Mucosa of descending colon (tissue), 3 donors: ENCODE results near the gene VASP. TPM values are rescaled to one million over a fixed set of nuclear protein-coding genes. Genes with fewer than 3 reads are reported as not detected.

Experiments
- ATAC-seq: fragments of 200-7000 bp; cut with Tn5 transposase; one replicate; pipeline ENCODE4 v1.9.1; 2020; ENCODE audit warnings: mild to moderate bottlenecking, moderate library complexity
- DNase-seq, 3 donors: peaks; one replicate each; pipeline ENCODE4 v3.0.0-alpha.2; 2020
- H3K36me3 ChIP-seq: fragments of 200-600 bp; one replicate; pipeline ENCODE4 v1.8.0; 2021; ENCODE audit warnings: low read depth, mild to moderate bottlenecking
- H3K4me1 ChIP-seq: fragments of 200-600 bp; one replicate; pipeline ENCODE4 v1.8.0; 2021; ENCODE audit warnings: low read depth, mild to moderate bottlenecking
- H3K4me3 ChIP-seq: fragments of 200-600 bp; one replicate; pipeline ENCODE4 v1.8.0; 2021; ENCODE audit warnings: mild to moderate bottlenecking
- H3K9me3 ChIP-seq: fragments of 200-600 bp; one replicate; pipeline ENCODE4 v1.8.0; 2021; ENCODE audit warnings: mild to moderate bottlenecking
- CTCF ChIP-seq: fragments of 200-600 bp; IDR thresholded peaks from one replicate; pipeline ENCODE4 v1.8.0; 2022; ENCODE audit warnings: antibody characterized with exemption, mild to moderate bottlenecking
- intact Hi-C, 2 donors: fragments of 100-400 bp; cut with DNase I in 1 of 2; cut with micrococcal nuclease in 1 of 2; formaldehyde crosslinking; loops; one replicate each; pipeline versions ENCODE4 v1.11.0 to v1.11.1; 2022; cut with DNase I, micrococcal nuclease
- total RNA-seq, 3 donors: library from RNA; stranded (reverse); fragmentation: NEBNext Ultra II Directional in 2 of 3; extraction: Animal tissue kit (Norgen Biotek cat#: 25700) in 2 of 3; gene quantifications; one replicate each; pipeline versions ENCODE4 v1.2.1 to v1.2.4, GENCODE V29; 2021 to 2023
- donor health status: DM: no; HTN: no; CAD: no; lungs with moderate emphysema.
- donor health status: DM: no; HTN: no; CAD: no.
- donor health status: DM: no; HTN: yes; CAD: no.

Gene VASP
- total RNA-seq, 3 donors from 2014 or later = 190 to 252 (median 235) TPM

GRCh38 chr19:45471111-45471930, 36.0 kb upstream of the VASP start:
- no peaks in the 10 kb centered on the region for H3K36me3 ChIP-seq
- no peak for DNase-seq
- peaks cover 24% of the 10 kb centered on the region for H3K4me1 ChIP-seq
- no peak overlapping the region for H3K4me3 ChIP-seq
- no peak for TF ChIP-seq CTCF
- ATAC-seq = no peak
- no peaks in the 10 kb centered on the region for H3K9me3 ChIP-seq
- intact Hi-C loops = no loop called here

DNA sequence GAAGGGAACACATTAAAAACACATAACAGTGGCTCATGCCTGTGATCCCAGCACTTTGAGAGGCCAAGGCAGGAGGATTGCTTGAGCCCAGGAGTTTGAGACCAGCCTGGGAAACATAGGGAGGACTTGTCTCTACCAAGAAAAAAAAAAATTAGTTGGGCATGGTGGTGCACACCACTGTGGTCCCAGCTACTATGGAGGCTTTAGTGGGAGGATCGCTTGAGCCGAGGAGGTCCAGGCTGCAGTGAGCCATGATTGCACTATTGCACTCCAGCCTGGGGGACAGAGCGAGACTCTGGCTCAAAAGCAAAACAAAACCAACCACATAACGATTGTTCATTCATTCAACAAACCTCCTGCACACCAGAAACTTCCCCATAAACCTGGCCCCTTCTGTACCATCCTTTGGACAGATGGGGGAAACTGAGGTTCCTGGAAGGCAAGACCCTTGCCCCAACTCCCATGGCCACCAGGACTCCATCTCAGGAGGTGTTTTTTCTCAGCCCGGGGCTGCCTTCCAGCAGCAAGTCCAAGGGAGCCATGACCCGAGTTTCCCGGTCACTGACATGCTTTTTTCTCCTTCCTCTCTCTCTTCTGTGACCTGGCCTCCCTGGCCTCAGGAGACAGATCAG, 35.2 kb upstream of the VASP start:
- H3K36me3 ChIP-seq = no peaks in the 10 kb centered on the region
- H3K4me1 ChIP-seq = peaks cover 22% of the 10 kb centered on the region
- no peak for DNase-seq
- intact Hi-C loops = no loop called here
- ATAC-seq = no peak
- no peak for TF ChIP-seq CTCF
- no peaks in the 10 kb centered on the region for H3K9me3 ChIP-seq
- H3K4me3 ChIP-seq = no peak overlapping the region

- DNase-seq (no peak), ATAC-seq (no peak)
- Histone ChIP-seq H3K4me1 (peaks cover 17% of the 10 kb centered on the region), H3K4me3 (no peak overlapping the region), H3K9me3 (no peaks in the 10 kb centered on the region), H3K36me3 (no peaks in the 10 kb centered on the region)
- no peak for TF ChIP-seq CTCF
- intact Hi-C loops = no loop called here
These were observed 34.5 kb upstream of the VASP start for GRCh38 chr19:45472563-45473366.

GRCh38 chr19:45473367-45473681, 34.0 kb upstream of the VASP start:
- ATAC-seq (no peak), DNase-seq (no peak)
- no peaks in the 10 kb centered on the region for H3K9me3 ChIP-seq
- peaks cover 12% of the 10 kb centered on the region for H3K4me1 ChIP-seq
- no peak overlapping the region for H3K4me3 ChIP-seq
- intact Hi-C loops = no loop called here
- H3K36me3 ChIP-seq = no peaks in the 10 kb centered on the region
- no peak for TF ChIP-seq CTCF

- no peaks in the 10 kb centered on the region for H3K9me3 ChIP-seq
- H3K4me1 ChIP-seq = peaks cover 7% of the 10 kb centered on the region
- no peak for ATAC-seq
- TF ChIP-seq CTCF = no peak
- no peaks in the 10 kb centered on the region for H3K36me3 ChIP-seq
- no peak overlapping the region for H3K4me3 ChIP-seq
- DNase-seq = no peak
- intact Hi-C loops = no loop called here
These were observed 33.3 kb upstream of the VASP start for GRCh38 chr19:45473682-45474605.
